ENCODE data around the gene HSPB6.

- TF ChIP-seq CTCF (IDR thresholded peaks at IDR 0.05) (peak; percentile 90 to 97 (median 93)), POLR2AphosphoS5 (IDR thresholded peaks at IDR 0.05) (peak in 2 of 3 donors; percentile 53 to 54), EP300 (IDR thresholded peaks at IDR 0.05; ENCODE audit: low read depth) (no peak), POLR2A (IDR thresholded peaks at IDR 0.05) (peak; percentile 44)
Measured at GRCh38 chr19:35716801-35717664, 39.8 kb downstream of the HSPB6 start.

Data from transverse colon (tissue), 4 donors.